GM12891 (cell line): ENCODE results near the gene CAPN5.

Source experiments
- DNase-seq: peaks from one replicate; pipeline ENCODE4 v3.0.0; 2011; ENCODE audit warnings: low spot score; ENCODE audit not compliant: insufficient read length
- FAIRE-seq: peaks from 2 replicates; lab custom pipeline; 2011; peaks lifted over from hg19 to GRCh38; lab: Jason Lieb, UNC
- PAX5 ChIP-seq: IDR thresholded peaks from 2 replicates; pipeline ENCODE4 v1.6.1; 2011; ENCODE audit warnings: low read length, moderate library complexity, mild to moderate bottlenecking; ENCODE audit not compliant: insufficient read depth, severe bottlenecking
- POLR2A ChIP-seq: IDR thresholded peaks from 2 replicates; pipeline ENCODE4 v1.6.1; 2011; ENCODE audit warnings: low read depth, low read length, control low read depth
- POLR2AphosphoS5 ChIP-seq: IDR thresholded peaks from 2 replicates; pipeline ENCODE4 v1.6.1; 2011; ENCODE audit warnings: low read depth, low read length, control low read depth
- POU2F2 ChIP-seq: IDR thresholded peaks from 2 replicates; pipeline ENCODE4 v1.6.1; 2011; ENCODE audit warnings: low read depth, mild to moderate bottlenecking, control low read depth, low read length, moderate library complexity
- SPI1 ChIP-seq: IDR thresholded peaks from 2 replicates; pipeline ENCODE4 v1.6.1; 2011; ENCODE audit warnings: low read depth, low read length, control low read depth
- TAF1 ChIP-seq: IDR thresholded peaks from 2 replicates; pipeline ENCODE4 v1.6.1; 2011; ENCODE audit warnings: low read depth, low read length, control low read depth

Gene CAPN5

DNA sequence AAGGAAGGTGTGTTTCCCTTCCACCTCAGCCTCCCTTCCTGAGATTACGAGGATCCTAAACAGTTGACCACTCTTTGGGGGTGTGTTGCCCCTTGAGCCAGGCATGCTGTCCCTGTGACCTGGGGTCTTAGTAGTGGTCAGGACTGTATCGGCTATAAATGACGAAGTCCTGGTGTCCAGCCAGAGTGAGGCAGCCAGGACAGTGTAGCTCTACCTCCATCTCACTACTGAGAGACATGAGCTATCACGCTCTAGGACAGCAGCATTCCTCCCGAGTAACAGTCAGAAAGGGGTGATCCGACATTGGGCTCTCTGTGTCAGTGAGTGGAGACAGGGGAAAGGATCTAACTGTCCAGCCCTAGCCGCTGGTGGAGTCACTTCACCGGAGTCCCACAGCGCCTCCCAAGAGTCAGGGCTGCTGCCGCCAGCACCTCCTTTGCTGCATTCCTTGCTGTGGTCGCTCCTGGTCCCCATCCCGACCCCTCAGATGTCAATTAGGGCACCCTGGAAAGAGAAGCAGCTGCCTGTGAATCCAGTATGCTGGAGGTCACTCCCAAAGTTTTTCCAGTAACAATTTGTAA lies 35.8 kb upstream of the CAPN5 start:
- FAIRE-seq = no peak
- TF ChIP-seq PAX5 (no peak), POLR2AphosphoS5 (no peak), POLR2A (no peak), SPI1 (no peak), POU2F2 (no peak), TAF1 (no peak)
- no peak for DNase-seq

DNA sequence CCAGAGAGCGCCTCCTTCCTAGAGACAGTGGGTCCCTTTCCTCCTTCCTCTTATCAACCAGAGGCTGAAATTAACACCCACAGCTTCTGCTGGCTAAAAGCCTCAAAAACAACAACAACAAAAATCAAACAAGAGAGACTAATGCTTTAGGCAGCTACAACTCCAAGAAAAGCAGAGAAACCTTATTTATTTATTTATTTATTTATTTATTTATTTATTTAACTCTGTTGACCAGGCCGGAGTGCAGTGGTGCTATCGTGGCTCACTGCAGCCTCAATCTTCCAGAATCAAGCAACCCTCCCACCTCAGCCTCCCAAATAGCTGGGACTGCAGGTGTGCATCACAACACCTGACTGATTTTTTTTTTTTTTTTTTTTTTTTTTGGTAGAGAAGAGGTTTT lies 35.2 kb upstream of the CAPN5 start:
- FAIRE-seq = no peak
- DNase-seq = no peak
- TF ChIP-seq POLR2A (no peak), POU2F2 (no peak), SPI1 (no peak), POLR2AphosphoS5 (no peak), PAX5 (no peak), TAF1 (no peak)

GRCh38 chr11:77035039-77035438 lies 31.7 kb upstream of the CAPN5 start:
- FAIRE-seq (no peak), DNase-seq (no peak)
- no peak for TF ChIP-seq SPI1
- TF ChIP-seq TAF1 = no peak
- TF ChIP-seq PAX5 = no peak
- no peak for TF ChIP-seq POU2F2
- no peak for TF ChIP-seq POLR2A
- TF ChIP-seq POLR2AphosphoS5 = no peak

DNA sequence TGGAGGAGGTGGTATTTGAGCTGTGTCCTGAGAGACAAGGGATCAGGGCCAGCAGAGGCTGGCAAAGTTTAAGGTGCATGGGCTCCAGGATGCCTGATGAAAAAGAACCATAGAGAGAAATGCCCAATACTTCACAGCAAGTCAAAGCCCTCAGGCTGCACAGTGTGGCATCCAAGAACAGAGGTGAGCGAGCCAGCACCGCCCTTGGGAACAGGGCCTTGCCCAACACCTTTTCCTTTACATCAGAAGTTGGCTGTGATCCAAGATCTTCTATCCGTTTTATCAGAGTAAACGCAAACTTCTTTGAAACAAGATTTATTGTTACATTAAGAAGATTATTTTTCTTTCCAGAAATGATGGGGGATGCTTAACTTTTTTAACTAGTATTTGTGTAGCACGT lies 31.2 kb upstream of the CAPN5 start:
- FAIRE-seq (no peak), DNase-seq (no peak)
- no peak for TF ChIP-seq SPI1
- no peak for TF ChIP-seq POU2F2
- no peak for TF ChIP-seq TAF1

DNA sequence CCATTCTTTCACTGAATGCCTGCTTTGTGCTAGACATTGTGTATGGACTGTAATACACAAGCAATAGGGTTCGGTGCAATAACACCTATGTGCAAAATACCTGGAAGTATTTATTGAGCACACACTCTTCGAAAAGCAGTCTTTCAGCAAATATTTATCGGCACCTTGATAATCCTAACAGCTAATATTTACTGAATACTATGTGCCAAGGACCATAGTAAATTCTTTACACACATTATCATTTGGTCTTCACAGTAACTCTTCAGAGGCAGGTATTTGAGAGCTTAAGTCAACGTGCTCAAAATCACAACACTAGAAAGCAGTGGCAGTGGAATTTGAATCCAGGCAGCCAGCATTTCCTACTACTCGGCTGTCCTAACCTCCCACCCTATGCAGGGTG lies 30.4 kb upstream of the CAPN5 start:
- no peak for TF ChIP-seq POU2F2
- TF ChIP-seq PAX5 = no peak
- TF ChIP-seq POLR2A = no peak
- no peak for TF ChIP-seq TAF1
- no peak for TF ChIP-seq SPI1
- no peak for TF ChIP-seq POLR2AphosphoS5
- DNase-seq = no peak
- FAIRE-seq = no peak

- DNase-seq (no peak), FAIRE-seq (no peak)
- TF ChIP-seq SPI1 (no peak), TAF1 (no peak), POLR2AphosphoS5 (no peak), PAX5 (no peak), POU2F2 (no peak), POLR2A (no peak)
These were observed 29.7 kb upstream of the CAPN5 start for GRCh38 chr11:77037057-77037456.

DNA sequence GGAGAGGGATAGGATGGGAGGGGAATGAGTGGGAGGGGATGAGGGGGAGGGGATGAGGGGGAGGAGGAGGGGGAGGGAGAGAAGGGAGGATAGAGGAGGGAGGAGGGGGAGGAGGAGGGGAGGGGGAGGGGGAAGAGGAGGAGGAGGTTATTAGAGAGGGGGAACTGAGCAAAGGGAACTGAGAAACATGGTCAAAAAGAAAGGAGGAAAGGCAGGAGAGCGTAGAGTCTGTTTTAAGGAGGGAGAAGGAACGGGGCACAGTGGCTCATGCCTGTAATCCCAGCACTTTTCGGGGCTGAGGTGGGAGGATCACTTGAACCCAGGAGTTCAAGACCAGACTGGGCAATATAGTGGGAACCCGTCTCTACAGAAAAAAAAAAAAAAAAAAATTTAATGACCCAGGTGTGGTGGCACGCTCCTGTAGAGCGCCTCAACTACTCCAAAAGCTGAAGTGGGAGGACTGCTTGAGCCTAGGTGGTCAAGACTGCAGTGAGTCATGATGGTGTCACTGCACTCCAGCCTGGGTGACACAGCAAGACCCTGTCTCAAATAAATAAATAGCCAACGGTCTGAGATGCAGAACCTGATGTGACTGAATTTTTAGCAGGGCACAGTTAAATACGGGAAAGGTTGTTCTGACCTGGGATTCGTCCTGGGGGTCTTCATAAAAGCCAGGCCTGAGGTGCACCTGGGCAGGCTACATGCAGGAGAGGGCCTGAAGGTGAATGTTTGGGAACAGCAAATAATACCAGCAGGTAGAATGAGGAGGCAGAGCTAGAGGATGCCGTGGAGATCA lies 28.5 kb upstream of the CAPN5 start:
- FAIRE-seq (peak; percentile 82), DNase-seq (no peak)
- peak; percentile 76 for TF ChIP-seq SPI1
- TF ChIP-seq POU2F2 = no peak
- TF ChIP-seq POLR2AphosphoS5 = no peak

DNA sequence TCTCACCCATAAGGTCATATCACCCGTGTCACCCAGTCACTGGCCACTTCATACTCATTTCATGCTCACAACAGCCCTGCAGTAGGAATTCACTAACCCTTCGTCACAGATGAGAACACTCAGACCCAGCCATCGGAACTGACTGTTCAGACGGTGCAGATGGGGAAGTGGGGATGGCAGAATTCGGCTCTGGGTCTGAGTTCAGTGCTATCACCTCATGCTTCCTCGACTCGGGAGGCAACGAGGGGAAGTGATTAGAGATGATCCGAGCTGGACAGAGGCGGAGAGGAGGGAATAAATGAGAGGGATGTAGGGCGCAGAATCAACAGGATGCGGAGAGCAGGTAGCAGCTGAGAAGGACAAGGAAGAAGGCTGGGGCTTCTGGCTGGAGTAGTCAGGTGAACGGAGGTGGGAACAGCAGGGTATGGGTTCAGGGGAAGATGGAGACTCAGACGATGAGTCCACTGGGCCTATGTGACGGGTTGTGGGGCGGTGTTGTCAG lies 27.9 kb upstream of the CAPN5 start:
- peak; percentile 50 for DNase-seq
- TF ChIP-seq PAX5 = peak; percentile 58
- TF ChIP-seq TAF1 = no peak
- TF ChIP-seq POLR2A = no peak
- TF ChIP-seq POLR2AphosphoS5 = no peak
- TF ChIP-seq SPI1 = peak; percentile 86
- no peak for TF ChIP-seq POU2F2
- no peak for FAIRE-seq

- FAIRE-seq (no peak), DNase-seq (peak; percentile 46)
- TF ChIP-seq POLR2AphosphoS5 (no peak), PAX5 (no peak), POLR2A (no peak), SPI1 (no peak), TAF1 (no peak)
These were observed 27.0 kb upstream of the CAPN5 start for GRCh38 chr11:77039491-77040400.
